IPS-11a (cell line): ENCODE results near the gene ACSL3.
"Not testable (repeated sequence)": the region's sequence is repeated elsewhere in the genome, so short reads cannot be mapped to it uniquely, and the experiment has no call there.

Experiments used
- H3K4me3 ChIP-seq: one replicate; pipeline ENCODE4 v1.5.1; 2013; ENCODE audit warnings: low read depth, low read length, control low read depth

The ACSL3 gene

DNA sequence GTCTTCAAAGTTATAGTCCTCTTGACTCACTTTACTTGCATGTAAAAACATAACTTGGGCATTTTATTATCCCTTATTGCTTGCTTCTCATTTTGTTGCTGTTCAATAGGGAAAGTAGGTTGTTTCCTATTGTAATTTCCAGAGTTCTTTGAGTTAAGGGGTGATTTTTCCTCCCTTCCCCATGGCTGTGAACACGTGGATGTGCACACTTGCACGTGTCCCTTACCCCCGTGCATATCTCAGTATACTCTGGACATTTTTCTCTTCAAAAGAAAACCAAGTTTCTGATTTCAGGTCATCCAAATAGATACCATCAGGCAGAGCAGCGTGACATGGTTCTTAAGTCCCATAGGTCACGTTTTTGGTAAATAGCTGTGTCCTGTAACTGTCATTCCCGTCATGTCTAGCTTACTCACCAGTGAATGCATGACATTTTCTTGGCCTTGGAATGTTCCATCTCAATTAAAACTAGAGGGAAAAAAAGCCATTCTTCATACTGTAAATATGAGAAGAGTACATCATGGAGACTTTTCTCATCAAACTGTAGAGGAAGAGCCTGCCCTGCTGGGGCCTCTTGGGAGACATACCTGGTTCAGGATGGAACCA lies 107.8 kb downstream of the ACSL3 start:
- H3K4me3 ChIP-seq, result no peak overlapping the region

DNA sequence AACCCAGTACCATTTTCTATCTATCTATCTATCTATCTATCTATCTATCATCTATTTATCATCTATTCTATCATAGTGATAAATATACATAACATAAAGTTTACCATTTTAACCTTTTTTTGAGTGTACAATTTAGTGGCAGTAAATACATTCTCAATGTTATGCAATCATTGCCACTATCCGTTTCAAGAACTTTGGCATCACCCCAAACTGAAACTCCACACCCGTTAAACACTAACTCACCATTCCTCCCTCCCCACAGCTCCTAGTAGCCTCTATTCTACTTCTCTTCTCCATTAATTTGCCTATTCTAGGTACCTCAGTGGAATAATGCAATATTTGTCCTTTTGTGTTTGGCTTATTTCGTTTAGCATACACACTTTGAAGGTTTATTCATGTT lies 108.7 kb downstream of the ACSL3 start:
- no peak overlapping the region for H3K4me3 ChIP-seq

DNA sequence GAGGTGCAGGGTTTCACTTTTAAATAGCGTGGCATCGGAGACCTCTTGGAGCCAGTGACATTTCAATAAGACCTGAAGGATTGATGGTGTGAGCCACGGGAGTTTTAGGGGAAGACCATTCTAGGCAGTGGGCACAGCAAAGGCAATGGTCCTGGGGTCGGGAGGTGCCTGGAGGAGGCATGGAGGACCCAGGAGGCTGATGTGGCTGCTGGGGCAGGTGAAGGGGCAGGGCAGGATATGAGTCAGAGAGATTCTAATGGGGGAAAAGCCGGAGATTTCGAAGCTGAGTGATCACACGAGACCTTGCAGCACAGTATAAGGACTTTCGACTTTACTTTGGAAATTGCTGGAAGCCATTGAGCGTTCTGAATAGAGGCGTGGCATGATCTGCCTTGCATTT lies 111.6 kb downstream of the ACSL3 start:
- H3K4me3 ChIP-seq, result no peak overlapping the region

DNA sequence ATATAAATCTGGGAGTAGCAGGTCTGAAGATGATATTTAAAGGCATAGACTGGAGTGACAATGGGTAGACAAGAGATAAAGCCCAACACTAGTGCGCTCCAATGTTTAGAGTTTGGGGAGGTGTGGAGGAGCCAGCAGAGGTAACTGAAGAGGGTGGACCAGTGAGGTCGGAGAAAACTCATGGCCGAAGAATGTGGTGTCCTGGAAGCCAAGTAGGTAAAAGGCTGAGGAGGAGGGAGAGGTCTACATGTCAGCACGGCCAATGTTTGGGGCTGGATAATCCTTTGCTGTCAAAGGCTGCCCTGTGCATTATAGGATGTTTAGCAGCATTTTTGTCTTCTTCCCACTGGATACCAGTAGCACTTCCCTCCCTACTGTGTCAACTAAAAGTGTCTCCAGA lies 112.4 kb downstream of the ACSL3 start:
- no peak overlapping the region for H3K4me3 ChIP-seq

DNA sequence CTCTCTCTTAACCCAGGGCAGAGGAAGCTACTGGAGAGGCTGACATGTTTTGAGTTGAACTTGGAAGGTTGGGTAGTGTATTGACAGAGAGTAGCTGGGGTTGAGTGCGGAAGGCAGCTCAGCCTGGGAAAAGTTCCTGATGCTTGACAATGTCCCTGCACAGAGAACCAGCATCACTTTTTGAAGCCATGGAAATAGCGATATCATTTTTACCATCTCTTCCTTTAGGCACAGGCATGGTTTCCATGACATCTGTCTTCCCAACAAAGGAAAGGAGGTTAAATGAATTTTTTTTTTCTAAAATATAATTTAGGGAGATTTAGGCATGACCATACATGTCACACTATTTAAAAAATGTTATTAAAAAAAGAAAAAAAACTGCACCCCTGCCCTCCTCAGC lies 112.9 kb downstream of the ACSL3 start:
- H3K4me3 ChIP-seq, result no peak overlapping the region

DNA sequence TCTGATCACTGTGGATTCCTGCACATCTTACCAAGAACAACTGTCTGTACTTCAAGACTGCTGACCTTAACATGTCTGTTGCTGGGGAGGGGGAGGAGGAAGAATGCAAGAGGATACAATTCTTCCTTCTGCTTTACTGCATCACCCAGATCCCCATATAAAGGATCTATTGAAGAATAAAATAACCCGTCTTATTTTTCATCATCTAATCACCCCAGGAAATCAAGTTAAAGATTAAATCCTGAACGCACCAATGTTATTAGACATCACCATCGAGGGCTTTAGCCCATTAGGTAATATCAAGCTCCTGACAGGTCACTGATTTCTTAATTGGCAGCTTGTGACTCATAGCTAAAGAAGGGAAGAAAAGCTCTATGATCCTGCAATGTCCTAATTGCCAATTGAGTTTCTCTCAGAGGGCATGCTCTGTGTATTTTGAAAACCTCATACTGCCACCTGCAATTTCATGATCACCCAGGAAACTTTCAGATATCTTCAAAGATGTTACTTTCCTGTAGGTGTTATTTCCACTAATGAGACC lies 115.8 kb downstream of the ACSL3 start:
- H3K4me3 ChIP-seq, result no peak overlapping the region

DNA sequence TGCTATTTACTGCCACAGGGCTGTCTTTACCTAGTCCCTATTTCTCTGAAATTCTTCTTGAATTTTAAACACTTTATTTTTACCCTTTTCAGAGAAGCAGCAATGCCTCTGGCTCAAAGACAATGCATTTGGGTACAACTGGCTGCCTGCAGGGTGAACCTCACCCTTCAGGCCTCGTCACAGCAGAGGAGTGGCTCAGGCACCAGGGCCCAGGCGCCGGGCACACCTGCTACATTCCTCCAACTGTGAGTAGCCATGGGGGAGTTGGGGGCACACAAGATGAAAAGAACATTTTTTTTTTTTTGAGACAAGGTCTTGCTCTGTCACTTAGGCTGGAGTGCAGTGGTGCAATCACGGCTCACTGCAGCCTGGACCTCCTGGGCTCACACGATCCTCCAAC lies 116.3 kb downstream of the ACSL3 start:
- no peak overlapping the region for H3K4me3 ChIP-seq

DNA sequence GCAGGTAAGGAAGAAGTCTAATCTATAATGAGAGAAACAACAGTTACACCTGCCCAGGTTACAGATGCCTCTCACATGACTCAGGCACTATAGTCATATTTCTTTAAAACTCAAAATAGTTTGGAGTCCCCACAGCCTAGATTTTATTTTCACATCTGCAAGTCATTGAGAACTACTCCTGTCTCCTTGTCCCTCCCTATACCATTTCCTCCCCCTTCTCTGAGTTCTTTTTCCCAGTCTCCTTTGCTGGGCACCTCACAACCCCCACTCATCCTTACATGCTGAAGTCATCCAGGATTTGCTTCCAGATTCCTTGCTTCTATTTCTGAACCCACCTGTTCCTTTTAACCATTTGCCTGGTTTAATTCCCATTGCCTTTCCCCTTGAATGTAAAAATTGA lies 118.0 kb downstream of the ACSL3 start:
- no peak overlapping the region for H3K4me3 ChIP-seq

DNA sequence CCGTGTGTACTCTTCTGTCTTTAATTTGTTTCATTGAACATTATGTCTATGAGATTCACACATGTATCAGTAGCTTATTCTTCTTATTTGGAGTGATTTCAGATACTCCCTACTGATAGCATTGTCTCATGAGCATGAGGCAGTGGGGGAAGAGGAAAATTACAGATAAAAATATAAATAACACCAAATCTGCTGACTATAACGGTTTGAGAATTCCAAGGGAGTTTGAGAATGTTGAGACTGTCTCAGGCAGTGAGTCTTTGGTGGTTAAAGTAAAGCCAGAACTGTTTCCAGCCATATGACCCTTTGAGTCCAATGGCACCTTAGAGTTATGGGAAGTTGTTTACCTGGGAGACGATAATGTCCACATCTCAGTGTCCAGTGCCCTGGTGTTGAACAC lies 118.6 kb downstream of the ACSL3 start:
- H3K4me3 ChIP-seq, result no peak overlapping the region

DNA sequence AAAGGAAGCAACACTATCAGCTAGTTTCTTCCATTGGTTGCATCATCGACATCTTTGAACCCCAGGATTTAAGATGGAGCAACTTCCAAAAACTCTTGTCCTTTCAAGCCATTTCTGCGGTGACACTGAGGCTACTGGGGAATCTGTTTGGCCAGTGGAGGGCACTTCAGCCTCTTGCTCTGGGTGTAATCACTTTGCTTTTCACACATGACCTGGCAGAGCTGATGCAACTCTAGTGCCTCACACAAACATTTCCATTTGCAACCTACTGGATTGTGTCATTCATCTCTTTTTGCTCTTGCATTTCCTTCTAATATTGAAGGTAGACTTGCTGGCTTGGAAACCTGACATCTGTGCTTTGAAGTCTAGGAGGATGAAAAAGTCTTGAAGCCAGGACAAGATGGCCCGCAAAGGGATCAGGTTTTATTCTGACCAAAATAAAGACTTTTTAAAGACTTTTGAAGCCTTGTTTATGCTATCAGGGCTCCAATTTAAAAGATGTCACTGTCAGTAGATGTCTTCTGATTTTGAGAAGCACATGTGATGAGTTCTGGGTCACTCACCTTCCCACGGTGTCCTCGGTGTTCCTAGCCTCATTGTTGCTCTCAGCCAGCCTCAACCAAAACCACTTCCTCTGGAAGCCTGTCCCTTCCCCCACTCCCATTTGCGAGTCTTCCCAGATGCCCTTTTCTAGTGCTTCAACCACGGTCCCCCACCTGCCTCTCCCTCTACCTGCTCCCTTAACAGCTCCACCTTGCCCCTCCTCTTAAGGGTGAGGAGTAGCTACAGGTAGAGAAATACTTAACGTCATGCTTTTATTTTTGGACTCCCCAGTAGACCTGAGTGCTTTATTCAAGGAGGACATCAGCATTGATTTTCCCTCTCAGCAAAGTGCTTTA lies 121.4 kb downstream of the ACSL3 start:
- no peak overlapping the region for H3K4me3 ChIP-seq

DNA sequence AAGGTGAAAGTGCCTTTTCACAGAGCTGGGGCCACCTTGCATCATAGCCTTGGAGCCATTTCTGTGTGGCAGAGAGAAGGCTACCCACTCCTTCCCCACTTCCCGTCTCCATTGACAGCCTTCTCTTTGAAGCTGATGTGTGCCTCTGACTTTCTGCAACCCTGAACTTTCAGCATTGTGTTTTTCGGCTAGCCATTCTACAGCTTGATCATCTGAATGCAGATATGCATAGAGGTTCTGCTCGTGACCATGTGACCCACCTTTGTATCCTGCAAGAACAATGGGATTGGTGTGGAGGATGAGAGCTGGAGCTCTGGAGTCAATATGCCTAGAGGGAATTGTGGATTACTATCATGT lies 122.1 kb downstream of the ACSL3 start:
- no peak overlapping the region for H3K4me3 ChIP-seq

DNA sequence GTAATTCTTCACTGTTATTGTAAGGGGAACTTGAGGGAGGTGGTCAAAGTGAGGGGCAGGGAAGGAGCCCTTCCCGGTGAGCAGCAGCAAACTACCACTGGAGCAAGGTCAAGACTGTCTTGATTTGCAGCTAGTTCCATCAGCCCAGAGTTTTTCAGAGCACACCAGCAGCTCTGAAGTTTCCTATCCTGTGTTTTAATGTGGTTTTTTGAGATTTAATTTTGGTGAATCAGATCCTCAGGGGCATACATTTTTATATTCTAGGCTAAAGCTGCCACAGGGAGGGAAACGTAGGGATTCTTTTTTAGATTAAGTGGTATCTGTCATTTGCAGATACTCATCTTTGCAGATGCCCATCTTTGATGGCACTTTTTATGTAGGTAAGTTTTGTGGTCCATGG lies 124.1 kb downstream of the ACSL3 start:
- no peak overlapping the region for H3K4me3 ChIP-seq

DNA sequence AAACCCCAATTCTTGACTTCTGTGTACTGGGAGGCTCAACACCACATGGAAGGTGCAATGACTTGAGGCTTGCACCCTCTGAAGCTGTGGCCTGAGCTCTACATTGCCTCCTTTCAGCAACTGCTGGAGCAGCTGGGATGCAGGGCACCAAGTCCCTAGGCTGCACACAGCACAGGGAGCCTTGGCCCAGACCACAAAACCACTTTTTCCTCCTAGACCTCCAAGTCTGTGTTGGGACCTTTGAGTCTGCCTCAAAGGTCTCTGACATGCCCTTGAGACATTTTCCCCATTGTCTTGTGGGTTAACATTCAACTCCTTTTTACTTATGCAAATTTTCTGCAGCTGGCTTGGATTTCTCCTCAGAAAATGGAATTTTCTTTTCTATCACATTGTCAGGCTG lies 128.6 kb downstream of the ACSL3 start:
- H3K4me3 ChIP-seq, result no peak overlapping the region

DNA sequence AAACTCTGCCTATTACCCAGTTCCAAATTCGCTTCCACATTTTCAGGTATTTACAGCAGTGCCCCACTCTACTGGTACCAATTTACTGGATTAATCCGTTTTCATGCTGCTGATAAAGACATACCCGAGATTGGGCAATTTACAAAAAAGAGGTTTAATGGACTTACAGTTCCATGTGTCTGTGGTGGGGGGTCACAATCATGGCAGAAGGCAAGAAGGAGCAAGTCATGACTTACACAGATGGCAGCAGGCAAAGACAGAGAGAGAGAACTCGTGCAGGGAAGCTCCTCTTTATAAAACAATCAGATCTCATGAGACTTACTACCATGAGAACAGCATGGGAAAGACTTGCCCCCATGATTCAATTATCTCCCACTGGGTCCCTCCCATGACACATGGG lies 129.4 kb downstream of the ACSL3 start:
- H3K4me3 ChIP-seq, result not testable (repeated sequence)

DNA sequence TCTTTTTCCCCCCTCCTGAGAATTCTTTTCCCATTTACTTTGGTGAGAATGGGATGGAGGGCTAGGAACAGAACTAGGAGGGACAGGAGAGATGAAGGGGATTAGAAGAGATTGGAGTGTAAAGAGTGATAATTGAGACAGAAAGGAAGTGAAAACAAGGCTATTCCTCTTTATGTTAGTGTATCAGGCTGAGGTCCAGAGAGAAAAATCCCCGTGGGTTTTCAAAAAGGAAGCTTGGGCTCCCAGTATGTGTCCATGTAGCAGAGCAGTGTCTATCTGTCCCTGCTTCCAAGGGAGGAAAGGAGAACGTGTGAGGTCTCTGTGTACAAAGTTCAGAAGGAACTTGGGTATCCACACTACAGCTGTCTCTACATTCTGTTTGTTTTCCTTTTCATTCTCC lies 131.3 kb downstream of the ACSL3 start:
- H3K4me3 ChIP-seq, result no peak overlapping the region
